ENCODE measurements around the gene OR4S2. TPM values are rescaled to one million over a fixed set of nuclear protein-coding genes. Genes with fewer than 3 reads are reported as not detected.

The OR4S2 gene, protein sequence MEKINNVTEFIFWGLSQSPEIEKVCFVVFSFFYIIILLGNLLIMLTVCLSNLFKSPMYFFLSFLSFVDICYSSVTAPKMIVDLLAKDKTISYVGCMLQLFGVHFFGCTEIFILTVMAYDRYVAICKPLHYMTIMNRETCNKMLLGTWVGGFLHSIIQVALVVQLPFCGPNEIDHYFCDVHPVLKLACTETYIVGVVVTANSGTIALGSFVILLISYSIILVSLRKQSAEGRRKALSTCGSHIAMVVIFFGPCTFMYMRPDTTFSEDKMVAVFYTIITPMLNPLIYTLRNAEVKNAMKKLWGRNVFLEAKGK
- total RNA-seq (not detected), polyA plus RNA-seq (not detected)

DNA sequence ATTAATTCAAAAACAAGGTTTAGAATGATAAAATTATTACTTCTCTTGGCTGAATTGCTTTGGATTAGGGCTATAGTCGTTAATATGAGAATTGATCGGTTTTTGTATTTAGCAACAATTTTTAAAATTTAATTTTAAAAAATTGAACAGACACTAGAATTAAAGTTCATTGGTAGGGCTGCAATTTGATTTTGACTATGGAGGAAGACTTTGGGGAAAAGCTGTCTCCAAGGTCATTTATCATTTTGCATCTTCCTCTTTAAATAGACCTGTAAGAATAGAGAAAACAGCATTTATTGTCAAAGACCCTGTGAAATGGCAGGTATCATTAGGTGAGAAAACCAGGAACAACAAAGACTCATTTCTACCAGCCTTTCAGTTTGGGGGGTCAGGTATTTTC, at the start of gene OR4S2:
Gene OR4S2, plus strand, starts transcription at position 301 of the 400 bp plus-strand sequence. CDS start 2,577 bp downstream, outside the sequence.
- WGBS, 2 donors, result 75 to 76% methylated on average over 2 of the region's 2 CpGs
- Histone ChIP-seq H3K9me3 (no peaks in the 10 kb centered on the region), H3K27ac (no peak within 1 kb of the TSS), H3K4me3 (no peak within 1 kb of the TSS), H3K27me3 (no peaks in the 10 kb centered on the region), H3K4me1 (no peaks in the 10 kb centered on the region), H3K36me3 (no peaks in the 10 kb centered on the region)
- intact Hi-C loops (cut with DNase I), result no loop called here
- no peak for DNase-seq
- TF ChIP-seq, protein P1, sequence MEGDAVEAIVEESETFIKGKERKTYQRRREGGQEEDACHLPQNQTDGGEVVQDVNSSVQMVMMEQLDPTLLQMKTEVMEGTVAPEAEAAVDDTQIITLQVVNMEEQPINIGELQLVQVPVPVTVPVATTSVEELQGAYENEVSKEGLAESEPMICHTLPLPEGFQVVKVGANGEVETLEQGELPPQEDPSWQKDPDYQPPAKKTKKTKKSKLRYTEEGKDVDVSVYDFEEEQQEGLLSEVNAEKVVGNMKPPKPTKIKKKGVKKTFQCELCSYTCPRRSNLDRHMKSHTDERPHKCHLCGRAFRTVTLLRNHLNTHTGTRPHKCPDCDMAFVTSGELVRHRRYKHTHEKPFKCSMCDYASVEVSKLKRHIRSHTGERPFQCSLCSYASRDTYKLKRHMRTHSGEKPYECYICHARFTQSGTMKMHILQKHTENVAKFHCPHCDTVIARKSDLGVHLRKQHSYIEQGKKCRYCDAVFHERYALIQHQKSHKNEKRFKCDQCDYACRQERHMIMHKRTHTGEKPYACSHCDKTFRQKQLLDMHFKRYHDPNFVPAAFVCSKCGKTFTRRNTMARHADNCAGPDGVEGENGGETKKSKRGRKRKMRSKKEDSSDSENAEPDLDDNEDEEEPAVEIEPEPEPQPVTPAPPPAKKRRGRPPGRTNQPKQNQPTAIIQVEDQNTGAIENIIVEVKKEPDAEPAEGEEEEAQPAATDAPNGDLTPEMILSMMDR (IDR thresholded peaks at IDR 0.05), result no peak
- TF ChIP-seq POLR2AphosphoS5 (IDR thresholded peaks at IDR 0.05) (no peak), EP300 (IDR thresholded peaks at IDR 0.05) (no peak), POLR2A (IDR thresholded peaks at IDR 0.05) (no peak)

DNA sequence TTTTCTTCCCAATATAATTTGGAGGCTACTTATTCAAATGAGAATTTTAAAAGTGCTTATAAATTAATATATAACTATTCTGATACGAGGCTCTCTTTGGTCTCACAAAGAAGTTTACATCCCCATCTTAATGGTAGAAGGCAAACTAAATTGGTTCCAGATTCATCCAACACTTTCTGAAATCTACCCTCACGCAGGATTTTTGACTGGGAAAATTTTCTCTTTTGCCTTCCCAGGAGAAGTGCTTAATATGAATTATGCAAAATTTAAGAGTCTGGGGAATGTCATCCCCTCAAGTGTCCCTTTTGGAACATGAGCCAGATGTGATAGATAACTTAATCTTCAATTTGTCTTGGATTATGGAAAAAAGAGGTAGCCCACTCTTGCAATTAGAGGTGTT, 40.6 kb upstream of the OR4S2 start, which contains the start of gene OR4C11:
Gene OR4C11, minus strand, starts transcription at position 101 of the 400 bp plus-strand sequence. CDS start 3,272 bp downstream, outside the sequence.
- intact Hi-C loops (cut with DNase I), result no loop called here
- no peaks in the 10 kb centered on the region for H3K36me3 ChIP-seq
- WGBS, 2 donors, result 44 to 49% methylated on average over 2 of the region's 2 CpGs
- no peaks in the 10 kb centered on the region for H3K4me1 ChIP-seq
- TF ChIP-seq EP300 (IDR thresholded peaks at IDR 0.05) (no peak), POLR2AphosphoS5 (IDR thresholded peaks at IDR 0.05) (no peak), POLR2A (IDR thresholded peaks at IDR 0.05) (no peak)
- TF ChIP-seq, protein P1 (IDR thresholded peaks at IDR 0.05), result no peak
- no peaks in the 10 kb centered on the region for H3K9me3 ChIP-seq
- H3K27ac ChIP-seq, result no peak within 1 kb of the TSS
- H3K27me3 ChIP-seq, result no peaks in the 10 kb centered on the region
- no peak for DNase-seq
- H3K4me3 ChIP-seq, result no peak within 1 kb of the TSS

DNA sequence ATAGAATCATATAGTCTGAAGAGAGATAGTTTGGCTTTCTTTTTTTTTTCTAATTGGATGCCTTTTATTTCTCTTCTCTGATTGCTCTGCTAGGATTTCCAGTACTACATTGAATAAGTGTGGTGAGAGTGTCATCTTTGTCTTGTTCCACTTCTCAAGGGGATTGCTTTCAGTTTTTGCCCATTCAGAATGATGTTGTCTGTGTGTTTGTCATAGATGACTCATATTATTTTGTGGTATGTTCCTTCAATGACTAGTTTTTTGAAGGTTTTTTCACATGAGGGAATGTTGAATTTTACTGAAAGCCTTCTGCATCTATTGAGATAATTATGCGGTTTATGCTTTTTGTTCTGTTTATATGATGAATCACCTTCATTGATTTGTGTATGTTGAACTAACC, 23.6 kb upstream of the OR4S2 start:
- H3K4me3 ChIP-seq, result no peak overlapping the region
- 72 to 85% methylated on average over 1 of the region's 1 CpG for WGBS, 2 donors
- TF ChIP-seq POLR2AphosphoS5 (IDR thresholded peaks at IDR 0.05) (no peak), EP300 (IDR thresholded peaks at IDR 0.05) (no peak)
- TF ChIP-seq, protein P1 (IDR thresholded peaks at IDR 0.05), result no peak
- no peaks in the 10 kb centered on the region for H3K9me3 ChIP-seq
- no peak overlapping the region for H3K27ac ChIP-seq
- DNase-seq, result no peak
- intact Hi-C loops (cut with DNase I), result no loop called here
- H3K4me1 ChIP-seq, result no peaks in the 10 kb centered on the region
- H3K27me3 ChIP-seq, result no peaks in the 10 kb centered on the region
- H3K36me3 ChIP-seq, result no peaks in the 10 kb centered on the region

DNA sequence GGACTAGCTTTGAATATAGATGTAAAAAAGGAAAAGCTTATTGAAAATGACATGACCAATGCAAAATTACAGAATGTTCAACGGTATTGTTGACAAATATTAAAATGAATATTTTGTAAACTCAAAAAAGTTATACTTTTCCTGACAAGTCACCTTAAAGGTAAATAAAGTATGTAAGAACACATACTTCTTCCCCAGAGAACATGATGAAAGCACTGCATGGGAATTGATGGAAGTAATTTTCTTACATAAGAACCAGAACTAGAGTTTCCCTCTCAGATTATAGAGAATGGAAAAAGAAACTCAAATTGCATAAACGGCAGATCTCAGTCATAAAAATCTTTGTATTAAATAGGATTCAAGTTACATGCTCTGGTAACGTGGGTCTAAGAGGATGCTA, 13.3 kb upstream of the OR4S2 start, which contains the start of gene OR4P4:
Gene OR4P4, plus strand, starts transcription at position 301 of the 400 bp plus-strand sequence.
- Histone ChIP-seq H3K9me3 (no peaks in the 10 kb centered on the region), H3K4me1 (no peaks in the 10 kb centered on the region), H3K36me3 (no peaks in the 10 kb centered on the region), H3K4me3 (no peak within 1 kb of the TSS), H3K27ac (no peak within 1 kb of the TSS), H3K27me3 (no peaks in the 10 kb centered on the region)
- no peak for DNase-seq
- intact Hi-C loops (cut with DNase I), result no loop called here
- 47 to 51% methylated on average over 3 of the region's 3 CpGs for WGBS, 2 donors
- TF ChIP-seq POLR2A (IDR thresholded peaks at IDR 0.05), result no peak
- no peak for TF ChIP-seq POLR2AphosphoS5 (IDR thresholded peaks at IDR 0.05)
- TF ChIP-seq, protein P1 (IDR thresholded peaks at IDR 0.05), result no peak
- TF ChIP-seq EP300 (IDR thresholded peaks at IDR 0.05), result no peak

Data from sigmoid colon (tissue), 7 donors.